Cardiac fibroblast (primary cell): ENCODE results near the gene TANGO2.

ENCODE experiments used
- DNase-seq, 2 donors: peaks; one replicate each; pipeline versions ENCODE4 v3.0.0 to v3.0.0-alpha.2; 2010; ENCODE audit warnings: low read depth in 2 of 2
- H3K4me3 ChIP-seq, 2 donors: replicated peaks in 1 of 2; 1 replicate in 1 of 2; 2 replicates in 1 of 2; pipeline ENCODE4 v1.5.1; 2011; ENCODE audit warnings: low read depth in 2 of 2, low read length in 2 of 2, mild to moderate bottlenecking in 2 of 2, moderate library complexity in 1 of 2
- TF ChIP-seq, protein P1 (sequence below): IDR thresholded peaks from one replicate; pipeline ENCODE4 v1.5.1; 2011; ENCODE audit warnings: low read depth, mild to moderate bottlenecking, low read length, inconsistent platforms

The TANGO2 gene

DNA sequence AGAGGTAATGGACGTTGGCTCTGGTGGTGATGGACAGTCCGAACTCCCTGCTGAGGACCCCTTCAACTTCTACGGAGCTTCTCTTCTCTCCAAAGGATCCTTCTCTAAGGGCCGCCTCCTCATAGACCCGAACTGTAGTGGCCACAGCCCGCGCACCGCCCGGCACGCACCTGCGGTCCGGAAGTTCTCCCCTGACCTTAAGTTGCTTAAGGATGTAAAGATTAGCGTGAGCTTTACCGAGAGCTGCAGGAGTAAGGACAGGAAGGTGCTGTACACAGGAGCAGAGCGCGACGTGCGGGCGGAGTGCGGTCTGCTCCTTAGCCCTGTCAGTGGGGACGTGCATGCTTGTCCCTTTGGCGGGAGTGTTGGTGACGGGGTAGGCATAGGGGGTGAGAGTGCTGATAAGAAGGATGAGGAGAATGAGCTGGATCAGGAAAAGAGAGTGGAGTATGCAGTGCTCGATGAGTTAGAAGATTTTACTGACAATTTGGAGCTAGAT is 65.2 kb downstream of the TANGO2 start:
- no peak overlapping the region for H3K4me3 ChIP-seq
- TF ChIP-seq, protein P1, sequence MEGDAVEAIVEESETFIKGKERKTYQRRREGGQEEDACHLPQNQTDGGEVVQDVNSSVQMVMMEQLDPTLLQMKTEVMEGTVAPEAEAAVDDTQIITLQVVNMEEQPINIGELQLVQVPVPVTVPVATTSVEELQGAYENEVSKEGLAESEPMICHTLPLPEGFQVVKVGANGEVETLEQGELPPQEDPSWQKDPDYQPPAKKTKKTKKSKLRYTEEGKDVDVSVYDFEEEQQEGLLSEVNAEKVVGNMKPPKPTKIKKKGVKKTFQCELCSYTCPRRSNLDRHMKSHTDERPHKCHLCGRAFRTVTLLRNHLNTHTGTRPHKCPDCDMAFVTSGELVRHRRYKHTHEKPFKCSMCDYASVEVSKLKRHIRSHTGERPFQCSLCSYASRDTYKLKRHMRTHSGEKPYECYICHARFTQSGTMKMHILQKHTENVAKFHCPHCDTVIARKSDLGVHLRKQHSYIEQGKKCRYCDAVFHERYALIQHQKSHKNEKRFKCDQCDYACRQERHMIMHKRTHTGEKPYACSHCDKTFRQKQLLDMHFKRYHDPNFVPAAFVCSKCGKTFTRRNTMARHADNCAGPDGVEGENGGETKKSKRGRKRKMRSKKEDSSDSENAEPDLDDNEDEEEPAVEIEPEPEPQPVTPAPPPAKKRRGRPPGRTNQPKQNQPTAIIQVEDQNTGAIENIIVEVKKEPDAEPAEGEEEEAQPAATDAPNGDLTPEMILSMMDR = no peak
- DNase-seq = no peak

DNA sequence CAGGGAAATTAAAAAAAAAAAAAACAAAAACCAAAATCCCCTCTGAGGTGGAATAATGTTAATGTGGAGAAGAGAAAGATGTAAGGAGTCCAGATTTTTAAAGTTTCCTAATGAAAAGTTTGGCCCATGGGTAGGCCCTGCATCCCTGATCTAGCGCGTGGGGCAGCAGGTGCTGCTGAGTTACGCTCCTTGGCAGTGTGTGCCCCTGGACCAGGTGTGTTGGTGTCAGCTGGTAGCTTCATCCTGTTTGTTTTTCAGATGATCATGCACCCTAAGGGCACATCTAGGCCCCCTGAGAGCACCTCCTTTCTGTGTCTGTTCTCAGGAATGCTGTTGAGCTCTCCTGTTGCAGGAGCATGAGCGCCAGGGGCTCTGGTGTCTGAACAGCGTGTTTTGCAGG is 65.9 kb downstream of the TANGO2 start:
- no peak overlapping the region for H3K4me3 ChIP-seq
- DNase-seq = no peak
- TF ChIP-seq, protein P1 = no peak

DNA sequence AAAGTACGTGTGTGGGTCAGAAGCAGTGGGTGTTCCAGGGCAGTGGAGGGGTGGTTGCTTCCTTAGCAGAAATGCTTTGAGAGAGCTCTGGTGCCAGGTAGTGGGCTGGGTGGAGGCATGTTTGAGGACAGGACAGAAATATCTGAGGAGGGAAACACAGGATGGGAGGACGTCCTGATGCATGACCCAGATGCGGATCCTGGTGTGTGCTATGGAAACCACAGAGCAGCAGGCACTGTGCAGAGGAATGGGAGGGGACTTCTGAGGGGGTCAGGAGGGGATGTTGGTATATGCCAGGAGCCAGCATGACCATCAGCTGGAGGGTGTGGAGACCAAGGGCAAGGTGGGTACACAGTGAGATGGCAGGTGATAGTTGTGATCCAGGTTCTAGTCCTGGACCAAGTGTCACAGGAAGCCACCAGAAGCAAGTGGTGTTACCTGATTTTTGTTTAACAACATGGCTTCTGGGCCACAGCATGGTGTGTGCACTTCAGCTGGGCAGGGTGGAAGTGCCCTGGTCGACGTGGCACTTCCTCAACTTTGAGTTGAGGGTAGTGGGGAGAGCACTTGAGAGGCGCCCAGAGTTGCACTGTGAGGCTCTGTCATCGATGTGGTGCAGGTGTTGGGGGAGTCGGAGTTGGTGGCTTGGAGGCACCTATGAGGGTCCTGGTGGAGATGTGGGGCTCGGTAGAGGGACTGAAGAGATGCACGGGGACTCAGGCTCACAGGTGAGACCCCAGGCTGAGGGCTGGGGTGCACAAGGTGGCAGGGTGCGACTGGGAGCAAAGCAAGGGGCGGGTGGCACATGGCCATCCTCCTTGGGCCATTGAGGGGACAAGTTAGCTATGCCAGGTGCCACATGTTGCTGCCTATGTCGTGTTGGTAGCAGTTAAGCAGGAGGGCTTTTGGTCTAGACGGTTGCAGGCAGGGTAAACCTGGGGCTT is 66.7 kb downstream of the TANGO2 start:
- TF ChIP-seq, protein P1 = no peak
- DNase-seq = no peak
- H3K4me3 ChIP-seq = no peak overlapping the region

DNA sequence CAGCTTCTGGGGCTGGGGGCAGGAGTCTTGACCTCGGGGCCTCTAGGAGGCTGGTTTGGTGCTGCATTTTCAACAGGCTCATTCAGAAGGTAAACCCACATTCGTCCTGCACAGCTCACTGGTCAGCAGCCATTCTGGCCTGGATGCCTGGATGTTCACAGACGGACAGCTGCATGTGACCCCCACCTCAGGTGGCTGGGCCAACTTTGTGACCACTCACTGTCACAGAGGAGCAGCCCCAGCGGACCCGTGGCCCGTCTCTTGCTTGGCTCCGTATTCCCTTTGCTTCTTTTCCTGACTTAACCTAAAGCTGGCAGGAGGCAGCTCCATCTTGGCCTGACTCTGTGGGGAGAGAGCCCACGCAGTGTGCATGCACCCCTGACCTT is 67.3 kb downstream of the TANGO2 start:
- DNase-seq = no peak
- no peak overlapping the region for H3K4me3 ChIP-seq
- TF ChIP-seq, protein P1 = no peak

DNA sequence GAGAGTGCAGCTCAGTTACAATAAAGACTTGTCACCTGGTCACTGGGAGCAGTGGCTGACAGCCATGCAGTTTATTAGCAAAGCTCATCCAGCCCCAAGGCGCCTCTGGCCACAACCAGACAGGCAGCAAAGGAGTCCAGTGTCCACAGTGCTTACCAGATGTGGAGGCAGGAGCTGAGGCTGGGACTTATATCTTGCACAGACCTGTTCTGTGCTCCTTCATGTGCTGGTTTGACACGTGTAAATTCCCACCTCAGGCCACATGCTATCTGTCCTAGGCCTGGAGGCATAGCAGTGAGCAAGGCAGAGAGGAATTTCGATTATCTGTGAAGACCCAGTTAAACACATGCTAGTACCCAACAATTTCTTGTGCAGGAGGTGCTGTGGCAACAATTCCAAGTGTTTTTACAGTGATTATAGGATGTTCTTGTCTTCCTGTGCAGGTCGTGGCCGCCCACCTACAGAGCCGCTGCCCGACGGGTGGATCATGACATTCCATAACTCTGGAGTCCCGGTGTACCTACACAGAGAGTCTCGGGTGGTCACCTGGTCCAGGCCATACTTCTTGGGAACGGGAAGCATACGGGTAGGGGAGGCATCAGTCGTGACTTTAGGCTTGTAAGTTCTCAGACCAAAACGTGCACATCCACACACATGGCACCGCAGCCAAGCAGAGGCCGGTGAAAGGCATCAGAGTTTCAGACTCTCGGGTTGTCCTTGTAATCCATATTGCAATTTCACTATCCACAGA is 68.5 kb downstream of the TANGO2 start:
- H3K4me3 ChIP-seq = no peak overlapping the region
- no peak for DNase-seq
- TF ChIP-seq, protein P1 = no peak

DNA sequence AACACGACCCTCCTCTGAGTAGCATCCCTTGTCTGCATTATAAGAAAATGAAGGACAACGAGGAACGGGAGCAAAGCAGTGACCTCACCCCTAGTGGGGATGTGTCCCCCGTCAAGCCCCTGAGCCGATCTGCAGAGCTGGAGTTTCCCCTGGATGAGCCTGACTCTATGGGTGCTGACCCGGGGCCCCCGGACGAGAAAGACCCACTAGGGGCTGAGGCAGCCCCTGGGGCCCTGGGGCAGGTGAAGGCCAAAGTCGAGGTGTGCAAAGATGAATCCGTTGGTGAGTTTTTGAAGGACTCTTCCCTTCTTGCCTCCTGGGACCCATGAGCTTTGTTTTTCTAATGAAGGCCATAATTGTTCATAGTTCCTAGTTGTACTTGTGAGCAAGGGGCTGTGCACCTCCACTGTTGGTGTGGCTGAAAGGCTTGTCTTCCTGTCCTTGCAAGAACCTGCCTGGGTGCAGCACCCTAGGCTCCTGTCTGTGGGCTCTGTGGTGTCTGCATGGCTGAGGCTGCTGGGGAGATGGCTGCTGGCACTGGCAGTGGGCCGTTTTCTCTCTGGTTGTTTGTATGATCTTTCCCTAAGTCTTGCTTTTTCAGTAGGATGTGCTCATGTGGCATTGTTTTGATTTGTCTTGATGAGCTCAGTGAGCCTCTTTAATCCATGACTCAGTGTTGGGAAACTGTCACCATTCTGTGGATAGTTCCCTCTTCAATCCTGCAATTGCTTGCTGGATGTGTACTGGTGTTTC is 69.2 kb downstream of the TANGO2 start:
- no peak overlapping the region for H3K4me3 ChIP-seq
- peak in 1 of 2 donors; percentile 40 for DNase-seq
- TF ChIP-seq, protein P1 = no peak
